Body of pancreas (tissue), 4 donors: ENCODE results near the gene RBM10. TPM values are rescaled to one million over a fixed set of nuclear protein-coding genes. Genes with fewer than 3 reads are reported as not detected.
A peak's percentile ranks its signal among the peaks of the same experiment; 100 is the strongest.

ENCODE experiments used
- ATAC-seq: fragments of 150-250 bp; one replicate; pipeline ENCODE4 v1.9.1; 2016
- DNase-seq, 4 donors: peaks; one replicate each; pipeline ENCODE4 v3.0.0-alpha.2; 2019
- H3K27ac ChIP-seq, 4 donors: fragments of 200-600 bp; sonication (generic); 1 replicate in 3 of 4; 2 replicates in 1 of 4; pipeline versions ENCODE4 v1.5.1 to v1.6.1; 2016 to 2019; ENCODE audit warnings: mild to moderate bottlenecking in 1 of 4, mixed read lengths in 1 of 4, moderate library complexity in 1 of 4
- H3K27me3 ChIP-seq, 2 donors: fragments of 200-600 bp; sonication (generic); one replicate each; pipeline ENCODE4 v1.6.0; 2016; ENCODE audit warnings: mild to moderate bottlenecking in 1 of 2
- H3K36me3 ChIP-seq, 2 donors: fragments of 200-600 bp; sonication (generic); replicated peaks in 1 of 2; 2 replicates each; pipeline ENCODE4 v1.5.1; 2016; ENCODE audit warnings: low read depth in 2 of 2; ENCODE audit not compliant: insufficient read depth in 1 of 2
- H3K4me1 ChIP-seq: fragments of 200-600 bp; sonication (generic); one replicate; pipeline ENCODE4 v1.6.0; 2016
- H3K4me3 ChIP-seq, 2 donors: fragments of 200-600 bp; sonication (generic); 1 replicate in 1 of 2; 2 replicates in 1 of 2; pipeline ENCODE4 v1.5.1; 2016 to 2019
- H3K9me3 ChIP-seq, 3 donors: fragments of 200-600 bp; sonication (generic); 1 replicate in 2 of 3; 2 replicates in 1 of 3; pipeline ENCODE4 v1.5.1; 2016
- POLR2A ChIP-seq, 3 donors: fragments of 450-650 bp; IDR thresholded peaks; one replicate each; pipeline ENCODE4 v1.6.1; 2016; ENCODE audit warnings: antibody characterized with exemption in 3 of 3, mild to moderate bottlenecking in 2 of 3
- WGBS, 2 donors: methylation state at CpG; one replicate each; pipeline ENCODE4 v1.1.5; 2017; 5-methylcytosine and 5-hydroxymethylcytosine counted together
- intact Hi-C: fragments of 100-400 bp; cut with DNase I; formaldehyde crosslinking; loops from one replicate; pipeline ENCODE4 v1.15.1; 2023
- total RNA-seq, 2 donors: library from RNA; depleted of rRNA; stranded (reverse); fragments of >200 nt; gene quantifications; one replicate each; pipeline ENCODE4 v1.1.0, GENCODE V29; 2016
- TF ChIP-seq, protein P1 (sequence below), 7 experiments: fragments of 450-650 bp in 4 of 7; fragments of 200-600 bp in 3 of 7; sonication (generic) in 3 of 7; IDR thresholded peaks; one replicate each; pipeline ENCODE4 v1.5.1; 2016 to 2019; ENCODE audit warnings: antibody characterized with exemption in 7 of 7

RBM10 gene
- total RNA-seq, 2 donors from 2014 or later, result 16.1 to 29.0 TPM

DNA sequence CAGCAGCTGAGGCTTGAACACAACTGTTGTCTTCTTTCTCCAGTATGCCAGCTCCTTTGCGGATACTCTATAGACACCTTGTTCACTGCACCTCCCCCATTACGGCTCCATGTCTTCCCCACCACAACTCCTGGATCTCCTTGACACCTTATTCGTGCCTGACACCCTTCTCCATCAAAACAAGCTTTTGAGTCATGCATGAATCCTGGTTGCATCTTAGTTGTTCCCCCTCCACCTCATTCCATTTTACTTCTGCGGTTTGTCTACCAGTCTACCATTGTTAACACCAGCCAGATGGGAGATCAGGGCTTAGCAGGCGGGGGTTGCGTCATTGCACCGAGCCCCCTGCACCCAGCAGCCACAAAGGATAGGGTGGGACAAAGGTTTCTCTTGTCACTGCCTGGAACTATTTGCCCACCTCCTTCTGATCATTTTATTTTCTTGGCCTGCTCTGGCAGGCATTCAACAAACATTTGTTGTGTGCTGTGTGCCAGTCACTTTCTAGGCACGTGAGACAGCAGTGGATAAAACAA is 71.4 kb downstream of the RBM10 start:
- peak overlapping the region; percentile 57 to 99 (median 88) for H3K27ac ChIP-seq

DNA sequence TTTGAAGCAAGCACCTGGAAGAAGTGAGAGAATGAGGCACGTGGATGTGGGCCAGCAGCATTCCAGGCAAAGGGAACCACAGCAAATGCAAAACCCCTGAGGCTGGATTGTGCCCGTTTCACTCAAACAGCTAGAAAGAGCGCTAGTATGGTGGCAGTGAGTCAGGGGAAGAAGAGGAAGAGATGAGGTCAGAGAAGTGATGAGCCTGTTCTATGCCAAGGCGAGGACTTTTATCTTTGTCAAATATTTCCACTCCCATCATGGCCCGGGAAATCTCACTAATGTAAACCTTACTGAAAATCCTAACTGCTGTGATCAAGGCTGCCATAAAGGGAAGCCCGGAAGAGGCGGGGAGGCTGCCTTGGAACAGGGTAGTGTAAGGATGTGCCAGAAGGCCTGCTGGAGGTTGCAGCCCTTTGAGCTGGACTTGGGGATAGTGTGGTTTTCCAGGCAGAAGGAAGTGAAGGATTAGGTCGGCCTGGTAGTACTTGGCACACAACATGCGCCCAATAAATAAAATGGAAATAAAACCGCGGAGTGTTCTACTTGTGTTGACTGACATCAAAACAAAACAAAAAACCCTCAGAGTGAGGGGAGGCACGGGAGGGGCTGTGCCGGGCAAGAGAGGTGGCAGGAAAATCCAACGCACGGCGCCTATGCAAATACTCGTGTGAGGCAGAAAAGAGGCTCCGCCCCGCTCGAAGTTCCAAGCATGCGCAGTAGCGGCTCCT is 72.3 kb downstream of the RBM10 start:
- DNase-seq, result peak in 3 of 4 donors; percentile 12 to 44 (median 30)
- intact Hi-C loops, result no loop called here
- 4 to 6% methylated on average over 22 of the region's 22 CpGs for WGBS, 2 donors
- no peak overlapping the region for H3K4me3 ChIP-seq
- peaks cover 29% of the 10 kb centered on the region for H3K4me1 ChIP-seq
- ATAC-seq, result peak; percentile 3
- H3K27ac ChIP-seq, result peak overlapping the region; percentile 57 to 99 (median 88)
- peaks cover 0 to 9% of the 10 kb centered on the region in 2 donors for H3K36me3 ChIP-seq
- TF ChIP-seq, protein P1, sequence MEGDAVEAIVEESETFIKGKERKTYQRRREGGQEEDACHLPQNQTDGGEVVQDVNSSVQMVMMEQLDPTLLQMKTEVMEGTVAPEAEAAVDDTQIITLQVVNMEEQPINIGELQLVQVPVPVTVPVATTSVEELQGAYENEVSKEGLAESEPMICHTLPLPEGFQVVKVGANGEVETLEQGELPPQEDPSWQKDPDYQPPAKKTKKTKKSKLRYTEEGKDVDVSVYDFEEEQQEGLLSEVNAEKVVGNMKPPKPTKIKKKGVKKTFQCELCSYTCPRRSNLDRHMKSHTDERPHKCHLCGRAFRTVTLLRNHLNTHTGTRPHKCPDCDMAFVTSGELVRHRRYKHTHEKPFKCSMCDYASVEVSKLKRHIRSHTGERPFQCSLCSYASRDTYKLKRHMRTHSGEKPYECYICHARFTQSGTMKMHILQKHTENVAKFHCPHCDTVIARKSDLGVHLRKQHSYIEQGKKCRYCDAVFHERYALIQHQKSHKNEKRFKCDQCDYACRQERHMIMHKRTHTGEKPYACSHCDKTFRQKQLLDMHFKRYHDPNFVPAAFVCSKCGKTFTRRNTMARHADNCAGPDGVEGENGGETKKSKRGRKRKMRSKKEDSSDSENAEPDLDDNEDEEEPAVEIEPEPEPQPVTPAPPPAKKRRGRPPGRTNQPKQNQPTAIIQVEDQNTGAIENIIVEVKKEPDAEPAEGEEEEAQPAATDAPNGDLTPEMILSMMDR (IDR thresholded peaks at IDR 0.05), result no peak
- no peak for TF ChIP-seq POLR2A (IDR thresholded peaks at IDR 0.05)
- H3K9me3 ChIP-seq, result no peaks in the 10 kb centered on the region
- H3K27me3 ChIP-seq, result no peaks in the 10 kb centered on the region

More for the DNA sequence above, 71.4 kb downstream of the RBM10 start:
- 76 to 79% methylated on average over 8 of the region's 8 CpGs for WGBS, 2 donors
- peaks cover 26% of the 10 kb centered on the region for H3K4me1 ChIP-seq
- DNase-seq (no peak), ATAC-seq (no peak)
- intact Hi-C loops, result no loop called here
- H3K27me3 ChIP-seq, result no peaks in the 10 kb centered on the region
- TF ChIP-seq, protein P1 (IDR thresholded peaks at IDR 0.05), result no peak
- no peak for TF ChIP-seq POLR2A (IDR thresholded peaks at IDR 0.05)
- H3K9me3 ChIP-seq, result no peaks in the 10 kb centered on the region
- no peak overlapping the region for H3K4me3 ChIP-seq
- peaks cover 0 to 13% of the 10 kb centered on the region in 2 donors for H3K36me3 ChIP-seq

DNA sequence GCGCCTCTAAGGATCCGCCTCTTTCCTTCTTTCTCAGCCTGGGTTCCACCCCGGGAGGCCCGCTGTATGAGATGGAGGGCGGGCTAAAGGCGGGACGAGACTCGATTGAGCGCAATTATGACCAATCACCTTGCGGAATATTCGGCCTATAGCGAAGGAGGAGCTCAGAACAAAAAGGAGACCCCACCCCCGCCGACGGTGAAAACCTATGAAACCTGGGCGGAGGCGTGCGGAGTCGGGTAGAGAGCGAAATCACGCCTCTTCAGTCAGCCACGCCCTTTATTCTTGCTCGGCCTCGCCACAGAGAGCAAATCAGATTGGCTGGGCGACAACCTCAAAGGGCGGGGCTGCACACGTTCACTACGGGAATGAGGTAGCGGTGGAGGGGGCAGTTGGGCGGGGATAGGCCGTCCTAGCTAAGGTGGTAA is 72.8 kb downstream of the RBM10 start:
- peaks cover 29% of the 10 kb centered on the region for H3K4me1 ChIP-seq
- peak; percentile 87 for ATAC-seq
- peak overlapping the region; percentile 93 to 99 (median 98) for H3K27ac ChIP-seq
- WGBS, 2 donors, result 0 to 2% methylated on average over 11 to 30 of the region's 31 CpGs
- peaks cover 0 to 4% of the 10 kb centered on the region in 2 donors for H3K36me3 ChIP-seq
- TF ChIP-seq, protein P1 (IDR thresholded peaks at IDR 0.05), result no peak
- no peak for TF ChIP-seq POLR2A (IDR thresholded peaks at IDR 0.05)
- peak; percentile 96 to 99 (median 98) for DNase-seq
- no peaks in the 10 kb centered on the region for H3K27me3 ChIP-seq
- peak overlapping the region in 1 of 2 donors; percentile 57 for H3K4me3 ChIP-seq
- H3K9me3 ChIP-seq, result no peaks in the 10 kb centered on the region
- intact Hi-C loops, result no loop called here

DNA sequence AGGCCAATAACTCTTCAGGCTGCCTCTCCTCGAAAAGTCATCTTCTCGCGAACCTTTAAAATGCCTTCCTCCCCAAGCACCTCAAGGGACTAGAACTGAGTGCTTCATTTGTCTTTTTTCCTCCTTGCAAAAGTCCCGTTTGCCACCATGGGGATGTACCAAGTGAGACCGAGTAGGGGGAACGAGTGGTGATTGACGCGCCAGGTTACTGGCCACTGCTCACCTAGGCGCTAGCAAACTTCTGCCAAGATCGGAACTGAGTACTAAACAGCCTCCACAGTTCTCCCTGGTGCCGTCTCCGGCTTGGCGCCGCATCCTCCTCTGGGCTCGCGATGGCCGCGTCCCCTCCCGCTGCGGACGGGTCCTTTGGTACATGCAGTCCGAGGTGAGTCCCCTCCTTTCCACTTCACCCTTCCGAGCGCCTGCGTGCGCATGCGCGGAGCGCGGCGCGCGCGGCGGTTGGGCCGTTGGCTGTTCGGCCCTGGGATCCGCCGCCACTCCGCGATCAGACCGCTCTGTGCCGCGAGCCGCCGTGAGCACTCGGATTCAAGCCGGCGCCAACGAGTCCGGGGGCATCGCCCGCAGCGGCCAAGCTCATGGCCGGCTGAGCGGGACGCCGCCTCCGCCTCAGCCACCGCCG is 73.4 kb downstream of the RBM10 start, which contains the start of gene CDK16:
CDK16 (plus strand) TSS at position 402 of the 640 bp plus-strand sequence. CDS start 4,877 bp downstream, outside the sequence.
- Histone ChIP-seq H3K4me1 (peaks cover 29% of the 10 kb centered on the region), H3K9me3 (no peaks in the 10 kb centered on the region), H3K4me3 (peak within 1 kb of the TSS; percentile 45 to 57), H3K27ac (peak within 1 kb of the TSS; percentile 93 to 99 (median 98)), H3K36me3 (peaks cover 0 to 3% of the 10 kb centered on the region in 2 donors), H3K27me3 (no peaks in the 10 kb centered on the region)
- TF ChIP-seq, protein P1 (IDR thresholded peaks at IDR 0.05), result no peak
- peak; percentile 71 to 84 (median 82) for TF ChIP-seq POLR2A (IDR thresholded peaks at IDR 0.05)
- WGBS, 2 donors, result 0% methylated on average over 25 of the region's 61 CpGs; no CpG with 5 or more reads in 1 of the 2 donors
- ATAC-seq (peak; percentile 72), DNase-seq (peak; percentile 75 to 83 (median 80))
- intact Hi-C loops, result no loop called here
